Fibroblast of mammary gland (primary cell): ENCODE results near the gene ENDOG.

Experiments used
- DNase-seq: peaks from one replicate; pipeline ENCODE4 v3.0.0-alpha.2; 2010; ENCODE audit warnings: low read depth
- H3K4me3 ChIP-seq: 2 replicates; pipeline ENCODE4 v1.5.1; 2011; ENCODE audit warnings: low read depth, mild to moderate bottlenecking, low read length, moderate library complexity; ENCODE audit not compliant: control insufficient read depth
- TF ChIP-seq, protein P1 (sequence below): conservative IDR thresholded peaks from 2 replicates; pipeline ENCODE4 v1.5.1; 2011; ENCODE audit warnings: low read depth, low read length, inconsistent platforms; ENCODE audit not compliant: control insufficient read depth, insufficient read depth

Gene ENDOG

DNA sequence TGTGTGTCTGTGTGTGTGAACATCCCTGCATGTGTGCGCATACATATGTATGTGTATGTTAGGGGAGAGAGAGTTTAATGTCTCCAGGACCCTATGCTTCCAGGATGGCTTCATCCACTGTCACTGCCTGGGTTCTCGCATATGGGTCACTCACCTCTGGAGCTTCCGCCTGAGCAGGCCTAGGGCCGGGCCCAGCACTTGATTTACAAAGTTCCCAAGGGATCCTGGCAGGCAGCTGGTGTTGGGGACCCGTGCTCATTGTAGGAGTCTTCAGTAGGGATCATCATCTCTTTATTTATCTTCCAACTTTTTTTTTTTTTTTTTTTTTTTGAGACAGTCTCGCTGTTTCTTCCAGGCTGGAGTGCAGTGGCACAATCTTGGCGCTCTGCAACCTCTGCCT lies 18.2 kb upstream of the ENDOG start:
- DNase-seq: no peak
- TF ChIP-seq, protein P1, sequence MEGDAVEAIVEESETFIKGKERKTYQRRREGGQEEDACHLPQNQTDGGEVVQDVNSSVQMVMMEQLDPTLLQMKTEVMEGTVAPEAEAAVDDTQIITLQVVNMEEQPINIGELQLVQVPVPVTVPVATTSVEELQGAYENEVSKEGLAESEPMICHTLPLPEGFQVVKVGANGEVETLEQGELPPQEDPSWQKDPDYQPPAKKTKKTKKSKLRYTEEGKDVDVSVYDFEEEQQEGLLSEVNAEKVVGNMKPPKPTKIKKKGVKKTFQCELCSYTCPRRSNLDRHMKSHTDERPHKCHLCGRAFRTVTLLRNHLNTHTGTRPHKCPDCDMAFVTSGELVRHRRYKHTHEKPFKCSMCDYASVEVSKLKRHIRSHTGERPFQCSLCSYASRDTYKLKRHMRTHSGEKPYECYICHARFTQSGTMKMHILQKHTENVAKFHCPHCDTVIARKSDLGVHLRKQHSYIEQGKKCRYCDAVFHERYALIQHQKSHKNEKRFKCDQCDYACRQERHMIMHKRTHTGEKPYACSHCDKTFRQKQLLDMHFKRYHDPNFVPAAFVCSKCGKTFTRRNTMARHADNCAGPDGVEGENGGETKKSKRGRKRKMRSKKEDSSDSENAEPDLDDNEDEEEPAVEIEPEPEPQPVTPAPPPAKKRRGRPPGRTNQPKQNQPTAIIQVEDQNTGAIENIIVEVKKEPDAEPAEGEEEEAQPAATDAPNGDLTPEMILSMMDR: no peak
- H3K4me3 ChIP-seq: no peak overlapping the region

DNA sequence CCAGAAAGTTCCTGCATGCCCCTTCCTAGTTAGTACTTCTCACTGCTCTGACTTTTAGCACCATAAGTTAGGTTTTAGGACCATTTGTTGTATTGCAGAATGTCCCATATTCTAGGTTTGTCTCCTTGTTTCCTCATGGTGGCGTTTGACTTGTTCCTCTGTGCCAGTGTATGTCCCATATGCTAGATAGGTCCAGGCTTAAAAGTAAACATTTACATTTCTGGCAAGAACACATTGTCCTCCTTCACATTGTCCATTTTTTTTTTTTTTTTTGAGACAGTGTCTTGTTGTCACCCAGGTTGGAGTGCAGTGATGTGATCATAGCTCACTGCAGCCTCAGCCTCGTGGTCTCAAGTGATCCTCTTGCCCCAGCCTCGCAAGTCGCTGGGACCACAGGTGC lies 15.8 kb upstream of the ENDOG start:
- no peak overlapping the region for H3K4me3 ChIP-seq
- no peak for DNase-seq
- TF ChIP-seq, protein P1: no peak

DNA sequence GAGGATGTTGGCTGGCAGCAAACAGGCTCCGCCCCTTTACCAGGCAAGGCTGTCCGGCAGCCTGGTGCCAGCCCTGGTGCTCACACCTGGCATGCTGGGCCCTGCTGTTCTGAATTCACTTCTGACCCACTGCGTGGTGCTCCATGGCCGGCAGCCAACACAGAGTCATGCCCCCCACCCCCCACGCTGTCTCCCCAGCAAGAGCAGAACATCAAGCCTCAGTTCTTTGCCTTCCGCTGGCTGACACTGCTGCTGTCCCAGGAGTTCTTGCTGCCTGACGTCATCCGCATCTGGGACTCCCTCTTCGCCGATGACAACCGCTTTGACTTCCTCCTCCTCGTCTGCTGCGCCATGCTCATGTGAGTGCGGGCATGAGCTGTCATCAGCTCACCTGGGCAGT lies 12.6 kb upstream of the ENDOG start:
- TF ChIP-seq, protein P1: no peak
- H3K4me3 ChIP-seq: no peak overlapping the region
- DNase-seq: no peak

DNA sequence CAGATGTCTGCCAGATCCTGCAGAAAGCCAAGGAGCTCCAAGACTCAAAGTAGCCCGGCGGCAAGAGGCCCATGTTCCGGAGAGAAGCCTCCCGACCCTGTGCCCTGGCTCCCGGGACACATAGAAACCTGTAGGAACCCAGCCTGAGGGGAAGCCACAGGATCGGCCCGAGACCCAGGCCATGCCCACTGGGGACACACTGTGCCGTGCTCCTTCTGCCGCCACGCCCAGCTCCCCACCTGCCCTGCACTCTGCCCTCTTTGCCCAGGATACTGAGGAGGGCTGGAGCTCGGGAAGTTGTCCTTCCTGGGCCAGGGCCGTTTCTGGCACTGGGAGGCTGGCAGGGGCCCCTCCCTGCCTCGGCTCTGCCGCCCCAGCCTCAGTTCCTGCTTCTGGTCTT lies 10.5 kb upstream of the ENDOG start:
- DNase-seq: no peak
- TF ChIP-seq, protein P1: no peak
- H3K4me3 ChIP-seq: no peak overlapping the region

DNA sequence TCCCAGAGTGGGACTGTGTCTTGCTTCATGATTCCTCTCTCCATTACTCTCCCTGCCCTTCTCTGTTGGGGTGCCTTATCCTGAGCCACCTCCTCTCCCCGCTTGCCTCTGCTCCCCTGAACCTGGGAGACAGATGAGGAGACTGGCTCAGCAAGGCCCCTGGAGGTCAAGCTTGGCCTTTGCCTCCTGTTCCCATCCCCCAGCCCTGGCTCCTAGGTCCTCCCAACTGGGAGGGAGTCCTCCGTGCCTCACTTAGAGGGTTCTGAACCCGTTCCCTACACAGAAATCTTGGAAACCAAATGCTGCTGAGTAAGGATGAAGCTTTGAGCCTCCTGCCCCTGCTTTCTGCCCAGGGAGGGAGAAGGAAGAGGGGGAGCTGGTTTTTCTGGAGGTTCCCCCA lies 9.8 kb upstream of the ENDOG start:
- no peak for DNase-seq
- TF ChIP-seq, protein P1: no peak
- H3K4me3 ChIP-seq: no peak overlapping the region

DNA sequence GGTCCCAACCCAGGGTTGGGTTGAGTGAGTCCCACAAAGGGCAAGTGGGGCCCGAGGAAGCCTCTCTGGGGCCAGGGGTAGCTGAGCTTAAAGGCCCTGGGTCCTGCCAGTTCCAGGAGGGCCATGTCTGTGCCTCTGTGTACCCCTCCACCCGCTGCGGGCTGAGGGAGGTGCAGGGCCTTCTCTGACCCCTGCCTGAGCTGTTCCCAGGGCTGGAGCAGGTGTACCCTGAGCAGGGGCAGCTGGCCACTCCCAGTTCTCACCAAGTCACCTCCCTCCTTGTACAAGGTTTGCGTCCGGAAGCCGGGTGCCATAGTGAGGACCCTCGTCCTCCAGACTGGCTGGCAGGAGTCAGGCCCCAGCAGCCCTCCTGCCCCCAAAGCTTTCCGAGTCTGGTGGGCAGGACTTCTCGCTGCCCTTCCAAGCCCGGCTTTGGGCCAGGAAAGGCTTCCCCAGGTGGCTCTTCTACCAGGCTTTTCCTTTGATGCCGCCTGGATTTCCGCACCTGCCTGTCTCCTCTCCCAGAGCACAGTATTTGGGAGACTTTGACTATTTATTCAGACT lies 9.2 kb upstream of the ENDOG start:
- no peak overlapping the region for H3K4me3 ChIP-seq
- no peak for DNase-seq
- TF ChIP-seq, protein P1: no peak

DNA sequence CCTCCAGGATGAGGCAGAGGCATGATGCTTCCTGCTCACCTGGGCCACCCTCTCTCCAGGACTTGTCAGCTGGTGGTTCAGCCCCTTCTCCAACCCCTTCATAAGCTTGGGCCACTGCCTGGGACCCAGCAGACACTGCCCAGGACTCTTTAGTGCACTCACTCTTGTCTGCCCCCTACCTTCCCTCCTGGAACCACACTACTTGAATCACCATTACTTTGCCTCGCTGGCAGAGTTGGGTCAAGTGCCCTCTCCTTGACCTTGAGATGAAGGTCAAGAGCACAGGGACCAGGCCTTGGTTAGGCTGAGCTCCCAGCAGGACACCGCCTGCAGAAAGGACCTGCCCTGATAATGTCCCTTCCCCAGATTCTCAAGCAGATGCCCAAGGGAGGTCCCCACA lies 8.5 kb upstream of the ENDOG start:
- no peak overlapping the region for H3K4me3 ChIP-seq
- no peak for DNase-seq
- TF ChIP-seq, protein P1: no peak
